Common myeloid progenitor, CD34-positive (primary cell): Measurements from ENCODE around the gene FAM240A.

Experiments used
- CTCF ChIA-PET: fragments of 350-600 bp; sonication (Branson Sonifier 250); formaldehyde crosslinking; loops from one replicate; lab custom pipeline; 2021; ENCODE audit warnings: antibody characterized with exemption; lab: Charles Lee
- POLR2A ChIA-PET: fragments of 350-600 bp; sonication (Branson Sonifier 250); formaldehyde crosslinking; loops from one replicate; lab custom pipeline; 2021; ENCODE audit warnings: antibody characterized with exemption; lab: Charles Lee
- DNase-seq, 3 donors: peaks; one replicate each; pipeline versions ENCODE4 v3.0.0 to v3.0.0-alpha.2; 2013
- H3K27ac ChIP-seq, 2 experiments: 1 replicate in 1 of 2; 2 replicates in 1 of 2; pipeline ENCODE4 v1.7.0; 2013; ENCODE audit warnings: inconsistent platforms in 2 of 2, low read length in 2 of 2, mild to moderate bottlenecking in 2 of 2, low read depth in 1 of 2, moderate library complexity in 1 of 2; ENCODE audit not compliant: severe bottlenecking in 2 of 2, insufficient read depth in 1 of 2, poor library complexity in 1 of 2
- H3K27me3 ChIP-seq, 5 experiments: replicated peaks in 2 of 5; 1 replicate in 3 of 5; 2 replicates in 2 of 5; pipeline versions ENCODE4 v1.6.1 to v1.7.0; 2013; ENCODE audit warnings: low read length in 4 of 5, mild to moderate bottlenecking in 2 of 5, moderate library complexity in 2 of 5, inconsistent platforms in 1 of 5; ENCODE audit not compliant: insufficient read depth in 5 of 5, control insufficient read depth in 4 of 5
- H3K36me3 ChIP-seq, 4 experiments: 1 replicate in 2 of 4; 2 replicates in 2 of 4; pipeline versions ENCODE4 v1.6.1 to v1.7.0; 2013; ENCODE audit warnings: low read length in 3 of 4, control low read depth in 1 of 4, mild to moderate bottlenecking in 1 of 4; ENCODE audit not compliant: control insufficient read depth in 4 of 4, insufficient read depth in 4 of 4
- H3K4me1 ChIP-seq, 4 experiments: 1 replicate in 3 of 4; 2 replicates in 1 of 4; pipeline versions ENCODE4 v1.6.1 to v1.7.1; 2013; ENCODE audit warnings: low read length in 3 of 4, mild to moderate bottlenecking in 3 of 4, control low read depth in 1 of 4, inconsistent platforms in 1 of 4, moderate library complexity in 1 of 4; ENCODE audit not compliant: control insufficient read depth in 4 of 4, insufficient read depth in 4 of 4; ENCODE audit errors: control extremely low read depth in 1 of 4
- H3K4me3 ChIP-seq, 7 experiments: 1 replicate in 4 of 7; 2 replicates in 3 of 7; pipeline versions ENCODE4 v1.5.1 to v1.7.0; 2013; ENCODE audit warnings: mild to moderate bottlenecking in 7 of 7, low read length in 6 of 7, moderate library complexity in 6 of 7, inconsistent platforms in 2 of 7, low read depth in 2 of 7, control low read depth in 1 of 7; ENCODE audit not compliant: insufficient read depth in 4 of 7, control insufficient read depth in 1 of 7; ENCODE audit errors: extremely low read depth in 1 of 7
- H3K9me3 ChIP-seq, 5 experiments: 1 replicate in 4 of 5; 2 replicates in 1 of 5; pipeline versions ENCODE4 v1.6.1 to v1.7.1; 2013; ENCODE audit warnings: low read length in 4 of 5, mild to moderate bottlenecking in 2 of 5, inconsistent platforms in 1 of 5, low read depth in 1 of 5, moderate library complexity in 1 of 5; ENCODE audit not compliant: control insufficient read depth in 4 of 5, insufficient read depth in 2 of 5; ENCODE audit errors: control extremely low read depth in 1 of 5
- WGBS: methylation state at CpG from one replicate; pipeline ENCODE4 v1.1.5; 2013; ENCODE audit not compliant: insufficient coverage; 5-methylcytosine and 5-hydroxymethylcytosine counted together

Gene FAM240A

DNA sequence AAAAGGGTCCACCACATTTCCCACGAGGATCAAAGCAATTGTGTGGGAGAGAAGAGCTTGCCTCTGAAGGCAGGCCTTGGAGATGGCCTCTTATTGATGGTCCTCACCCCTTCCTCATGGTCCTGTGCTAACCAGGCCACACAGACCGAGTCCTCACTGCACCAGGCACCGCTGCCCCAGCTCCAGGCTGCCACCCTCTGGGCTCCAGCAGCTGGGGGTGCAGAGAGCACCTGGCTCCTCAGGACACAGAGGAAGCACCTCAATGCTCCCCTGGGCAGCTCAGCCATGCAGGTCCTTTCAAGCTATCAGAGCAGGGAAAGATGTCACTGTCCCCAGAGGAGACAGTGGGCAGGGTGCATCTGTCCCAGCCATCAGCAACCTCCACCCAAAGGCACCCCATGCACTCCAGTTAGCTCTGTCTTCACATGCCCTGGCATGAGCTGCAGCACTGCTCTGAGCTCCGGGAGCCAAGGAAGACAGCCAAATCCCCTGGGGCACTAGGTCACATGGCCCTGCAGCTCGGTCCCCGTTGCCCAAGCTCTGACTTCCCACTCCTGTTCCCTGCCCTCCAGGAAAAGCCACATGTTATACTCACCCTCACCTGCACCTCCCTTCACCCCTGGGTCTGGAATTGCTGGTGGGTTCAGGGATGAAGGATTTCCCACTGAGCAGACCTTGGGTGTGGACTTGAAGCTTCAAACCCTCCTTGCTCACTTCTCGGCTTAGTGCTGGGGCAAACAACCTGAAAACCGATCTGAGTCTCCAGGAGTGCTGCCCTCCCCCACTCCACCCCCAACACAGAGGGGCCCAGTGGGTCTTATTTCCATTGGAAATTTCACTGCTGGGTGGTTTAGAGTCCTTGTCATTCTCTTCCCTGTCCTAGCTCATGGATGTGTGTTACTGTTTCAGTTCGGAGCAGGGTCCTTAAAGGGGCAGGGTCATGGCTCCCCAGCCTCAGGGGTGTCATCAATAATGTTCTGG lies 48.5 kb downstream of the FAM240A start:
- DNase-seq: no peak
- ChIA-PET CTCF (no interaction called here), POLR2A (interaction anchor here (0.6 kb wide), 1 partner anchor 45 kb away, joined by 5 read pairs; no protein-coding TSS in a partner anchor)
- Histone ChIP-seq H3K27ac (no peak overlapping the region), H3K9me3 (no peaks in the 10 kb centered on the region), H3K4me1 (no peaks in the 10 kb centered on the region), H3K36me3 (no peaks in the 10 kb centered on the region), H3K4me3 (no peak overlapping the region), H3K27me3 (peaks cover 0 to 2% (median 0%) of the 10 kb centered on the region in 5 experiments)
- 90% methylated on average over 7 of the region's 9 CpGs for whole genome bisulfite sequencing

DNA sequence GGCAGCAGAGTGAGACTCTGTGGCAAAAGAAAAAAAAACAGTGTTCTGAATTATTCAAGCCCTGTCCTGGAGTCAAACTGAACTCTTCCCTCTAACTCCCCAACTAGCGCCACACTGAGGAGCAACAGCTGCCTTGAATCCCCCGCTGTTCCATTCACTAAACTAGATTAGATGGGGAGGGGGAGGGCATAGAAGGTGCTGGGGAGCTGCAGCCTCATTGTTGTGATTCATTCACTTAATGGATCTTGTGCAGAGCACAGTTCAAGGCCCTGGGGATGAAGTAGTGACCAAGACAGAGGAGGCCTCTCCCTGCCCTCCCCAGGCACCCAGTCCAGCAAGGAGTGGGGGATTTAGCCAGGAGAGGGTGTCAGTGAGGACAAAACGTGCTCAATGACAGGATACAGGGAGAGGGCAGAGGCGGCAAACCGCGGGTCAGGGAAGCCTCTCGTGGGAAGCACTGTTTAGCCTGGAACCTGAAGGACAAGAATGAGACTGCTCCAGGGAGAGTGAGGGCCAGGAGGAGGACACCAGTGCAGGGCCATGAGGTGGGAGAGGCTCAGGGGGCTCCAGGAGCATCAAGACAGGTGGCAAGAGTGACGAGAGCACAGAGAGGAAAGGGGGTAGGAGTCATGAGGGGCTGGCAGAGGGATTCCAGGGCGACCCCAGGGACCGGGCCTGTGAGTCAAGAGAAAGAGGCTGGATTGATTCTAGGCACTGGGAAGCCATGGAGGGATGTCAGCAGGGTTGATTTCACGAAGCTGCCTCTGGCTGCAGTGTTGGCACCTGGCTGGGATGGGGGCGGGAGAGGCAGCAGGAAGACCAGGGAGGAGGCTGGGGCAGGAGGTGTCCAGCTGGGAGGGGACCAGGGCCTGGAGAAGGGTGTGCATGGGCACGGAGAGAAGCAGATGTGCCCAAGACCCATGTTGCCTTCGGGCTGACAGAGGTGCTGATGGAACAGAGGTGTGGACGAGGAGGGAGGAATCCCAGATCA lies 49.7 kb downstream of the FAM240A start:
- POLR2A ChIA-PET: no interaction called here
- Histone ChIP-seq H3K27ac (no peak overlapping the region), H3K27me3 (peaks cover 0 to 2% (median 0%) of the 10 kb centered on the region in 5 experiments), H3K4me1 (no peaks in the 10 kb centered on the region), H3K4me3 (no peak overlapping the region), H3K9me3 (no peaks in the 10 kb centered on the region), H3K36me3 (no peaks in the 10 kb centered on the region)
- CTCF ChIA-PET: interaction anchor here (1.4 kb wide), 1 partner anchor 233 kb away, joined by 3 read pairs; no protein-coding TSS in a partner anchor
- 90% methylated on average over 12 of the region's 15 CpGs for WGBS
- no peak for DNase-seq

DNA sequence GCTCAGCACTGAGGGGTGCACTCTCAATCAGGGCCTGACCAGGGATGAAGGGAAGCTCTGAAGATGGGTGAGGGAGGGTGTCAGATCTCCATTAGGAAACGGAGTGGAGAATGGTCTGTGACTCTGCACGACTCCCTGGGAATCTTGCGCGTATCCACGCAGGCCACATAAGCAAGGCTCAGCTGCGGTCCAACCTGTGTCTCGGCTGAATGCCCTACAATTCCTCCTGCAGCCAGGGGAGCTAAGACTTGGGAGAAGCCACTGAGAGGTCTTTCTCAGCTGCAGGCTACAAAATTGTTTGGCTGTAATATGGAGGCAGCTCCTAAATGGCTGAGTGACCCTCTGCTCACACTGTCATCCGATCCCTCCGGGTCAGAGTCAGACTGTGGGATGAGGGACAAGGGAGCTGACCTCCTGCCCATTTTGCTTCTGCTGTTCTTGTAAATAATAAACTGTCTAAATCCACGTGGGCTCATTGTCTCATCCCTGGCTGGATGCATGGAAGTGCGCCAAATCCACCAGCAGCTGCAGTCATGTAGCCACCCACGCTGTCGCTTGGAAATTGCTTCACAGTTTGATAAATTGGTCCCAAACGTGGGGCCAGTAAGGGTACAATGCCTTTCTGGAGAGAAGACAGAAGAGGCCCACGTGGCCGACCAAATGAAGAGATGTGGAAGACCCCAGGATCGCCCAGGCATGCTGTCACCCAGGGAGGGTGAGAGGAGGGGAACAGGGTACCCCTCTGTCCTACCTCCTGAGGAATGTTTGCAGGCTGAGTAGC lies 50.6 kb downstream of the FAM240A start:
- Histone ChIP-seq H3K4me1 (no peaks in the 10 kb centered on the region), H3K9me3 (no peaks in the 10 kb centered on the region), H3K27ac (no peak overlapping the region), H3K4me3 (no peak overlapping the region), H3K27me3 (peaks cover 0 to 2% (median 0%) of the 10 kb centered on the region in 5 experiments), H3K36me3 (no peaks in the 10 kb centered on the region)
- 88% methylated on average over 17 of the region's 17 CpGs for WGBS
- CTCF ChIA-PET: interaction anchor here (1.4 to 1.7 kb wide), 2 partner anchors 11 to 232 kb away, joined by 3 to 5 read pairs; no protein-coding TSS in a partner anchor
- DNase-seq: no peak
- POLR2A ChIA-PET: no interaction called here

DNA sequence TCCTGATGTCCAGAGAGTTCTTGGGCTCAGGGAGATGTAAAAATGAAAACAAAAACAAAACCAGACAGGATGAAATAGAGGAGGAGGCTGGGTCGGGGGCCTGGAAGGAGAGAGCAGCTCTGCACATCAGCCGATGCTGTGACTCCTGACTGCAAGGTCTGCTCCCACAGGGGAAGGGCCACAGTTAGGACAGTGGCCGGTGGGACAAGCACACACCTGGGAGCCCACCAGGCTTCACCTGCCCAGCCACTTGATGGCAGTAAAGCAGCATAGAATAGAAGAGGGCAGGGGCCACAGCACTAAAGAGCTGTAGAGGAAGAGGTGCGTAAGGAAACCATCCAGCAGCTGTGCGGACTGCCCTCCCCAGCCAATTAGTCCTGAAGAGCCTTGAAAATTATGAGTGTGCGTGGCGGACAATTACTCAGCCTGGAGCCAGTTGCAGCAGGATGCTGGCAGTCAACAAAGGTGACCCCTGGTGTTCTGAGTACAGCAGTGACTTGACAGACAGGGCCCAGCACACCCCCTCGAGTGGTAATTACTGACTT lies 51.3 kb downstream of the FAM240A start:
- Histone ChIP-seq H3K27ac (no peak overlapping the region), H3K36me3 (no peaks in the 10 kb centered on the region), H3K9me3 (no peaks in the 10 kb centered on the region), H3K4me1 (no peaks in the 10 kb centered on the region), H3K4me3 (no peak overlapping the region), H3K27me3 (peaks cover 0 to 2% (median 0%) of the 10 kb centered on the region in 5 experiments)
- WGBS: 45% methylated on average over 8 of the region's 8 CpGs
- POLR2A ChIA-PET: no interaction called here
- CTCF ChIA-PET: interaction anchor here (0.7 to 1.7 kb wide), 8 partner anchors 10 to 232 kb away, joined by 3 to 5 read pairs (median 3); no protein-coding TSS in a partner anchor
- peak; percentile 22 to 60 (median 53) for DNase-seq

DNA sequence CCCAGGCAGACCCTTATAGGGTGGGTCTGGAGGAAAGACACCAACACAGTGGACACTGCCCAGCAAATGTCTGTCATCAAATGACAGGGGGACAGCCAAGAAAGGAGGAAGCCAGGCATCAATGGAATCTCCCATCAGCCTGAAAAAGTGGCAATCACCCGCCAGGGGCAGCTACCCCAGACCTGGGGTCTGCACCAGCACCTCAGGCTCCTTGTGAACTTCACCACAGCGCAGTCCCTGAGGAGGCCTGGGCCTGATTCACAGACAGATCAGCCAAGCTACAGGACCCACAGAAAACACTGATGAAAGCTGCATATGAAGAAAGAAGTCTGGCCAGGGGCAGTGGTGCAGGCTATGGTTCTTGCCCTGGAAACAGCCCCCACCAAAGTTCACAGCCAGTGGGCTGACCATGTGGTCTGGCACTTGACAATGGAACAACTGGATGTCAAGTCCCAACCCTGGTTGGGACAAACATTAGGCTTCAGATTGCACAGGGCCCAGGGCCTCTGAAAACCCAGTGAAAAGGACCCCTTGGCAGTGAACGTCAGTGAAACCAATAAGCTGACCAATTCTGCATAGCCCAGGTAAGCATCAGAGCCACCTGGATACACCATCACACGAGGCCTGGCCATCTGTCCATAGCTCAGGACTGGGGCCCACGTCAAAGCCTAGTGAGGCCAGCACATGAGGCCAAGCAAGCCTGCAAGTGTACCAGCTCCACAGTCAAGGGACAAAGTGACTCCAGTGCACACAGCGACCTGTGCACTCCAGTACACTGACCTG lies 52.1 kb downstream of the FAM240A start:
- Histone ChIP-seq H3K4me3 (no peak overlapping the region), H3K9me3 (no peaks in the 10 kb centered on the region), H3K27ac (no peak overlapping the region), H3K27me3 (peaks cover 0 to 2% (median 0%) of the 10 kb centered on the region in 5 experiments), H3K36me3 (no peaks in the 10 kb centered on the region), H3K4me1 (no peaks in the 10 kb centered on the region)
- ChIA-PET POLR2A (no interaction called here), CTCF (interaction anchor here (0.7 to 1.7 kb wide), 8 partner anchors 9 to 227 kb away, joined by 3 to 5 read pairs (median 3); no protein-coding TSS in a partner anchor)
- 96% methylated on average over 6 of the region's 6 CpGs for WGBS
- DNase-seq: no peak
